NB4 (cell line): ENCODE data around the gene IL36G.

ENCODE experiments used
- MYC ChIP-seq: IDR thresholded peaks from 2 replicates; pipeline ENCODE4 v1.6.1; 2011; ENCODE audit warnings: low read depth, low read length
- POLR2A ChIP-seq: IDR thresholded peaks from 2 replicates; pipeline ENCODE4 v1.6.1; 2011; ENCODE audit warnings: mild to moderate bottlenecking; ENCODE audit not compliant: insufficient read length; ENCODE audit errors: extremely low read depth
- TF ChIP-seq, protein P1 (sequence below): IDR thresholded peaks from one replicate; pipeline ENCODE4 v1.5.1; 2012; ENCODE audit warnings: low read depth, low read length

DNA sequence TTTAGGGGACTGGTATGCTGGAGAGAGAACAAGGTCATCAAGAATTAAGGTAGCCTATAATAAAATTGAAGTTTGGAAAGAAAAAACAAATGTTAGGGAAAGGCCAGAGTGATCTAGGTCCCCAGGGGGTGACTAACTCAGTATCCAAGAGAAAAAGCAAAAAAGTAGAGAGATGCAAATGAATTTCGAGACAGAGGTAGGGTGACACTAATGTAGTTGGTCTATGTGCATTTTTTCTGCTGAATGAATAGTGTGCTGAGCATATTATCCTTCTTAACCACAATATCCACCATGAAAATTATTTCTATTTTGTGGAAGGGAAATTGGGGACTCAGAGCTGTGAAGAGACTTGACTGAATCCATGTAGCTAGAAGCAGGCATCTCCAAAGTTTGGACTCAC, 37.2 kb downstream of the IL36G start:
- no peak for TF ChIP-seq POLR2A
- TF ChIP-seq, protein P1, sequence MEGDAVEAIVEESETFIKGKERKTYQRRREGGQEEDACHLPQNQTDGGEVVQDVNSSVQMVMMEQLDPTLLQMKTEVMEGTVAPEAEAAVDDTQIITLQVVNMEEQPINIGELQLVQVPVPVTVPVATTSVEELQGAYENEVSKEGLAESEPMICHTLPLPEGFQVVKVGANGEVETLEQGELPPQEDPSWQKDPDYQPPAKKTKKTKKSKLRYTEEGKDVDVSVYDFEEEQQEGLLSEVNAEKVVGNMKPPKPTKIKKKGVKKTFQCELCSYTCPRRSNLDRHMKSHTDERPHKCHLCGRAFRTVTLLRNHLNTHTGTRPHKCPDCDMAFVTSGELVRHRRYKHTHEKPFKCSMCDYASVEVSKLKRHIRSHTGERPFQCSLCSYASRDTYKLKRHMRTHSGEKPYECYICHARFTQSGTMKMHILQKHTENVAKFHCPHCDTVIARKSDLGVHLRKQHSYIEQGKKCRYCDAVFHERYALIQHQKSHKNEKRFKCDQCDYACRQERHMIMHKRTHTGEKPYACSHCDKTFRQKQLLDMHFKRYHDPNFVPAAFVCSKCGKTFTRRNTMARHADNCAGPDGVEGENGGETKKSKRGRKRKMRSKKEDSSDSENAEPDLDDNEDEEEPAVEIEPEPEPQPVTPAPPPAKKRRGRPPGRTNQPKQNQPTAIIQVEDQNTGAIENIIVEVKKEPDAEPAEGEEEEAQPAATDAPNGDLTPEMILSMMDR = no peak
- TF ChIP-seq MYC = no peak
